DOHH2 (cell line): Measurements from ENCODE around the gene PRR36.

Source experiments
- H3F3A ChIP-seq: fragments of 200-600 bp; sonication (generic), shearing (Covaris generic); 2 replicates; pipeline ENCODE4 v1.6.0; 2016; ENCODE audit warnings: antibody characterized with exemption, mild to moderate bottlenecking; ENCODE audit not compliant: control insufficient read depth, insufficient read depth
- H3K27ac ChIP-seq: fragments of 200-600 bp; sonication (generic); 2 replicates; pipeline ENCODE4 v1.5.1; 2014; ENCODE audit warnings: low read depth, mild to moderate bottlenecking, low read length, moderate library complexity
- H3K27me3 ChIP-seq: fragments of 200-600 bp; sonication (generic); 2 replicates; pipeline ENCODE4 v1.6.1; 2014; ENCODE audit warnings: mild to moderate bottlenecking, low read length, mixed read lengths; ENCODE audit not compliant: control insufficient read depth
- H3K36me3 ChIP-seq: fragments of 200-600 bp; sonication (generic); 2 replicates; pipeline ENCODE4 v1.6.1; 2014; ENCODE audit warnings: mild to moderate bottlenecking, low read length, moderate library complexity, mixed read lengths; ENCODE audit not compliant: control insufficient read depth
- H3K4me1 ChIP-seq: fragments of 200-600 bp; sonication (generic); 2 replicates; pipeline ENCODE4 v1.6.1; 2014; ENCODE audit warnings: mild to moderate bottlenecking, low read length, mixed read lengths; ENCODE audit not compliant: control insufficient read depth
- H3K4me2 ChIP-seq: fragments of 200-600 bp; sonication (generic); 2 replicates; pipeline ENCODE4 v1.6.0; 2014; ENCODE audit warnings: mild to moderate bottlenecking, low read length, moderate library complexity
- H3K4me3 ChIP-seq: fragments of 200-600 bp; sonication (generic); 2 replicates; pipeline ENCODE4 v1.5.1; 2014; ENCODE audit warnings: mild to moderate bottlenecking, low read length, mixed read lengths
- H3K79me2 ChIP-seq: fragments of 200-600 bp; sonication (generic); 2 replicates; pipeline ENCODE4 v1.6.1; 2014; ENCODE audit warnings: mild to moderate bottlenecking, low read length, mixed read lengths; ENCODE audit not compliant: control insufficient read depth
- H3K9me2 ChIP-seq: fragments of 200-600 bp; sonication (generic); replicated peaks from 2 replicates; pipeline ENCODE4 v1.6.1; 2014; ENCODE audit warnings: mild to moderate bottlenecking, low read length, mixed read lengths; ENCODE audit not compliant: control insufficient read depth
- H3K9me3 ChIP-seq: fragments of 200-600 bp; sonication (generic); 2 replicates; pipeline ENCODE4 v1.6.1; 2014; ENCODE audit warnings: antibody characterized with exemption, low read length, mixed read lengths; ENCODE audit not compliant: control insufficient read depth, insufficient read depth
- H4K20me1 ChIP-seq: fragments of 200-600 bp; sonication (generic); 2 replicates; pipeline ENCODE4 v1.6.0; 2014; ENCODE audit warnings: low read depth, mild to moderate bottlenecking, antibody characterized with exemption, low read length, moderate library complexity; ENCODE audit not compliant: control insufficient read depth, insufficient read depth
- EZH2phosphoT487 ChIP-seq: fragments of 200-600 bp; sonication (generic); IDR thresholded peaks from 2 replicates; pipeline ENCODE4 v1.6.1; 2017; ENCODE audit warnings: borderline replicate concordance, mild to moderate bottlenecking, antibody characterized with exemption, low read length, moderate library complexity, mixed read lengths
- TF ChIP-seq, protein P1 (sequence below): fragments of 200-600 bp; sonication (generic); IDR thresholded peaks from one replicate; pipeline ENCODE4 v1.5.1; 2014; ENCODE audit warnings: antibody characterized with exemption, mild to moderate bottlenecking, low read depth, low read length; ENCODE audit not compliant: poor library complexity, severe bottlenecking

The PRR36 gene

DNA sequence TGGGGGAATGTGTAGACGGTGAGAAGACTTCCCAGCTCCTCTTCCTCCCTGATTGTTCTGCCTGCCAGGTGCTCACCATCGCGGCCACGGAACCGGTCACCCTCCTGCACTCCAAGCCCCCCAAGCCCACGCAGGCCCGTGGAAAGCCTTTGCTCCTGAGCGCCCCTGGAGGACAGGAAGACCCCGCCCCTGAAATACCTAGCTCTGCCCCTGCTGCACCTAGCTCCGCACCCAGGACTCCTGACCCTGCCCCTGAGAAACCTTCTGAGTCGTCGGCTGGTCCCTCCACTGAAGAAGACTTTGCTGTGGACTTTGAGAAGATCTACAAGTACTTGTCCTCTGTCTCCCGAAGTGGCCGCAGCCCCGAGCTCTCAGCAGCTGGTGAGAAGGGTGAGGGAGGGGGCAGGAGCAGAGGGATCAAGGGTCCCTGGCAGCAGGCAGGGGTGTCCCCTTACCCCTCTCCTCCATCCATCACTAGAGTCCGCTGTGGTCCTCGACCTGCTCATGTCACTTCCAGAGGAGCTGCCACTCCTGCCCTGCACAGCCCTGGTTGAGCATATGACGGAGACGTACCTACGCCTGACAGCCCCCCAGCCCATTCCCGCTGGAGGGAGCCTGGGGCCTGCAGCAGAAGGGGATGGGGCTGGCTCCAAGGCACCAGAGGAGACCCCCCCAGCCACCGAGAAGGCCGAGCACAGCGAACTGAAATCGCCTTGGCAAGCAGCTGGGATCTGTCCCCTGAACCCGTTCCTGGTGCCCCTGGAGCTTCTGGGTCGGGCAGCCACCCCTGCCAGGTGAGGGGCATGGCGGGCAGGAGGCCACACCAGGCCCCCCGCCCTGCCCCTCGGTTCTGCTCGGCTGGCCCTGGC is 48.0 kb upstream of the PRR36 start:
- H3K9me2 ChIP-seq: no peaks in the 10 kb centered on the region
- no peaks in the 10 kb centered on the region for H3K79me2 ChIP-seq
- TF ChIP-seq, protein P1, sequence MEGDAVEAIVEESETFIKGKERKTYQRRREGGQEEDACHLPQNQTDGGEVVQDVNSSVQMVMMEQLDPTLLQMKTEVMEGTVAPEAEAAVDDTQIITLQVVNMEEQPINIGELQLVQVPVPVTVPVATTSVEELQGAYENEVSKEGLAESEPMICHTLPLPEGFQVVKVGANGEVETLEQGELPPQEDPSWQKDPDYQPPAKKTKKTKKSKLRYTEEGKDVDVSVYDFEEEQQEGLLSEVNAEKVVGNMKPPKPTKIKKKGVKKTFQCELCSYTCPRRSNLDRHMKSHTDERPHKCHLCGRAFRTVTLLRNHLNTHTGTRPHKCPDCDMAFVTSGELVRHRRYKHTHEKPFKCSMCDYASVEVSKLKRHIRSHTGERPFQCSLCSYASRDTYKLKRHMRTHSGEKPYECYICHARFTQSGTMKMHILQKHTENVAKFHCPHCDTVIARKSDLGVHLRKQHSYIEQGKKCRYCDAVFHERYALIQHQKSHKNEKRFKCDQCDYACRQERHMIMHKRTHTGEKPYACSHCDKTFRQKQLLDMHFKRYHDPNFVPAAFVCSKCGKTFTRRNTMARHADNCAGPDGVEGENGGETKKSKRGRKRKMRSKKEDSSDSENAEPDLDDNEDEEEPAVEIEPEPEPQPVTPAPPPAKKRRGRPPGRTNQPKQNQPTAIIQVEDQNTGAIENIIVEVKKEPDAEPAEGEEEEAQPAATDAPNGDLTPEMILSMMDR: no peak
- TF ChIP-seq EZH2phosphoT487: no peak
- no peak overlapping the region for H3K4me3 ChIP-seq
- H3K4me1 ChIP-seq: peaks cover 41% of the 10 kb centered on the region
- H3K4me2 ChIP-seq: no peak overlapping the region
- H3K27ac ChIP-seq: no peak overlapping the region
- peaks cover 20% of the 10 kb centered on the region for H3K27me3 ChIP-seq
- peaks cover 7% of the 10 kb centered on the region for H3K36me3 ChIP-seq
- H3K9me3 ChIP-seq: no peaks in the 10 kb centered on the region
- H4K20me1 ChIP-seq: peaks cover 10% of the 10 kb centered on the region; the same call in 1 of the 2 replicates
- H3F3A ChIP-seq: peaks cover 8% of the 10 kb centered on the region; the same call in 1 of the 2 replicates

DNA sequence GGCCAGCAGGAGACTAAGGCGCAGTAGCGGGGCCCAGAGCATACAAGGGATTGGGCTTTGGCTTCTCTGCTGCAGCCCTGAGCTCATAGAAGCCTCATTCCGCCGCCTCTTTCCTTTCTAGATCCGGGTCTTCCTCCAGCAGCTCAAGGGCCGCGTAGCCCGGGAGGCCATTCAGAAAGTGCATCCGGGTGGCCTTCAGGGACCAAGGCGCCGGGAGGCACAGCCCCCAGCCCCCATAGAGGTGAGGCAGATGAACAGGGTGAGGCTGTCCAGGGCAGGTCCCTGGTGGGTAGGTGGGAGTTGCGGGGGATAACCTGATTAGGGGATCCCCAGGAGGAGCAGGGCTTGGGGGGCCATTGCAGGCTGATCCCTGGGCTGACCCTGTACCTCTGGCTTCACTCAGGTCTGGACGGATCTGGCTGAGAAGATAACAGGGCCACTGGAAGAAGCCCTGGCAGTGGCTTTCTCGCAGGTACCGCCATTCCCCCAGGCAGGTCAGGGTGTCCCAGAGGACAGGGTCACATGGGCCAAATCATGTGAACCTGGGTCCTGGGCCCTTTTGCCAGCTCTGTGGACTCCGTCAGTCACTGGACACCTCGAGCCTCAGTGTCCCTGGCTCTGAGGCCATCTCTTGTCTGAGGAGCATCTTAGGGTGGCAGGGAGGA is 47.2 kb upstream of the PRR36 start:
- Histone ChIP-seq H3K9me2 (no peaks in the 10 kb centered on the region), H3K27ac (no peak overlapping the region), H3K27me3 (peaks cover 27% of the 10 kb centered on the region), H3K9me3 (no peaks in the 10 kb centered on the region), H3F3A (peaks cover 5% of the 10 kb centered on the region; the same call in 1 of the 2 replicates), H3K4me3 (peak overlapping the region; percentile 82), H3K4me2 (peak overlapping the region; percentile 97), H3K36me3 (peaks cover 4% of the 10 kb centered on the region), H3K4me1 (peaks cover 48% of the 10 kb centered on the region), H3K79me2 (no peaks in the 10 kb centered on the region), H4K20me1 (peaks cover 5% of the 10 kb centered on the region; the same call in 1 of the 2 replicates)
- TF ChIP-seq, protein P1: no peak
- TF ChIP-seq EZH2phosphoT487: no peak

DNA sequence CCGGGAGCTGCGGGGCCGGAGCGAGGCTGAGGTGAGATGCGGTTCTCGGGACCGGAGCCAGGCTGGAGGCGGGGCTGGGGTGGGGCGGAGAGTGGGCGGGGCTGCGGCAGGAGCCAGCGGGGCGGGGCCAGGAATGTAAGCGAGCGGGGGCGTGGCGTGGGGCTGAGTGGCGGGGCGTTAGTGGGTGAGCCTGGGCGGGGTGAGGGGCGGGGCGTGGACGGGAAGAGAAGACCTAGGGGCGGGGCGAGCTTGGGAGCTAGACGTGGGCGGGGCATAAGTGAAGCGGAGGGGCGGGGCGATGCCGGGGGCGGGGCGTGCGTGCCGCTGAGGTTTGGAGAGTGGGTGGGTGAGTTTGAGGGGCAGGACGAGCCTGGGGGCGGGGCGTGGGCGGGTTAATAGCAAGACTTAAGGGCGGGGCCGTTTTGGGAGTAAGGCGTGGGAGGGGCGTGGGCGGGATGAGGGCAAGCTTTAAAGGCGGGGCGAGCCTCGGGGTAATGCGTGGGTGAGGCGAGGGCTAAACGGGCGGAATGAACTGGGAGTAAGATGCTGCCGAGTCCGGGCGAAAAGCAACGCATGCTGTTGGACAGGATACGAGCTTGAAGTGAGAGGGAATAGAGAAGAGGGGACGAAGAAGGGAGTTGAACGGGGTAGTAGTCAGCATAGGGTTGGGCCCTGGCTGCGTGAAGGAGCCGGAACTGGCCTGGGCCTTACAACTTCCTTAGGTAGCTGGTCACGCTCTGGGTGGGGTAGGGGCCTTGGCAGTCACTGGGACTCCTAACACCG is 46.5 kb upstream of the PRR36 start:
- H3K27ac ChIP-seq: peak overlapping the region; percentile 53
- H3K4me1 ChIP-seq: peaks cover 51% of the 10 kb centered on the region
- H3K9me3 ChIP-seq: no peaks in the 10 kb centered on the region
- peak overlapping the region; percentile 99 for H3K4me2 ChIP-seq
- no peaks in the 10 kb centered on the region for H3K79me2 ChIP-seq
- peak overlapping the region; percentile 92 for H3K4me3 ChIP-seq
- H3F3A ChIP-seq: peaks cover 2% of the 10 kb centered on the region; the same call in 1 of the 2 replicates
- H3K27me3 ChIP-seq: peaks cover 34% of the 10 kb centered on the region
- TF ChIP-seq, protein P1: no peak
- no peak for TF ChIP-seq EZH2phosphoT487
- H3K9me2 ChIP-seq: no peaks in the 10 kb centered on the region
- H3K36me3 ChIP-seq: 0 out of 2 replicates have a peak, but pooled peaks cover 3% of the 10 kb centered on the region
- H4K20me1 ChIP-seq: peaks cover 4% of the 10 kb centered on the region; the same call in 1 of the 2 replicates
